Epithelial cell of esophagus (primary cell): Measurements from ENCODE around the gene KRAS.
A peak's percentile ranks its signal among the peaks of the same experiment; 100 is the strongest.

Source experiments
- DNase-seq: peaks from one replicate; pipeline ENCODE4 v3.0.0; 2010; ENCODE audit warnings: low read depth
- H3K4me3 ChIP-seq: 2 replicates; pipeline ENCODE4 v1.5.1; 2011; ENCODE audit warnings: mild to moderate bottlenecking, low read length, control low read depth
- CTCF ChIP-seq: IDR thresholded peaks from 2 replicates; pipeline ENCODE4 v1.5.1; 2011; ENCODE audit warnings: low read depth, mild to moderate bottlenecking, low read length, control low read depth, inconsistent platforms; ENCODE audit not compliant: insufficient read depth; ENCODE audit errors: missing control alignments

KRAS gene

GRCh38 chr12:25249931-25250738 lies 594 bp downstream of the KRAS start:
- no peak for TF ChIP-seq CTCF
- peak overlapping the region; percentile 87 for H3K4me3 ChIP-seq
- DNase-seq, result peak; percentile 43

GRCh38 chr12:25248732-25249131 lies 2.0 kb downstream of the KRAS start:
- no peak for TF ChIP-seq CTCF
- no peak for DNase-seq

GRCh38 chr12:25248137-25248536 lies 2.6 kb downstream of the KRAS start:
- DNase-seq, result no peak
- no peak overlapping the region for H3K4me3 ChIP-seq
- TF ChIP-seq CTCF, result no peak

More at GRCh38 chr12:25248732-25249131, 2.0 kb downstream of the KRAS start:
- no peak overlapping the region for H3K4me3 ChIP-seq

GRCh38 chr12:25245491-25245890 lies 5.2 kb downstream of the KRAS start:
- no peak overlapping the region for H3K4me3 ChIP-seq
- DNase-seq, result no peak
- no peak for TF ChIP-seq CTCF

GRCh38 chr12:25243680-25243990 lies 7.1 kb downstream of the KRAS start:
- DNase-seq, result no peak
- no peak for TF ChIP-seq CTCF
- no peak overlapping the region for H3K4me3 ChIP-seq

GRCh38 chr12:25242981-25243679 lies 7.6 kb downstream of the KRAS start:
- DNase-seq, result peak; percentile 21
- no peak overlapping the region for H3K4me3 ChIP-seq
- no peak for TF ChIP-seq CTCF
